ENCODE data around the gene POU2F1. TPM values are rescaled to one million over a fixed set of nuclear protein-coding genes. Genes with fewer than 3 reads are reported as not detected.

POU2F1 gene
- total RNA-seq, 1 donor from 2014 or later, result 15.3 TPM

- H3K4me3 Mint-ChIP-seq (ENCODE audit: unreplicated experiment), result no peak overlapping the region
- no peak for DNase-seq (ENCODE audit: extremely low spot score, unreplicated experiment)
- H3K9me3 Mint-ChIP-seq (ENCODE audit: unreplicated experiment), result no peaks in the 10 kb centered on the region
- H3K27me3 Mint-ChIP-seq (ENCODE audit: unreplicated experiment), result no peaks in the 10 kb centered on the region
- no peaks in the 10 kb centered on the region for H3K36me3 Mint-ChIP-seq (ENCODE audit: unreplicated experiment)
- TF ChIP-seq CTCF (IDR thresholded peaks at IDR 0.05), result no peak
- peaks cover 2% of the 10 kb centered on the region for H3K4me1 Mint-ChIP-seq (ENCODE audit: unreplicated experiment)
- H3K27ac Mint-ChIP-seq (ENCODE audit: unreplicated experiment), result no peak overlapping the region
Measured at GRCh38 chr1:167230437-167230836, 9.8 kb downstream of the POU2F1 start.

GRCh38 chr1:167231873-167232450, 11.3 kb downstream of the POU2F1 start:
- Mint-ChIP-seq H3K27me3 (ENCODE audit: unreplicated experiment) (no peaks in the 10 kb centered on the region), H3K4me3 (ENCODE audit: unreplicated experiment) (no peak overlapping the region), H3K4me1 (ENCODE audit: unreplicated experiment) (peaks cover 2% of the 10 kb centered on the region), H3K27ac (ENCODE audit: unreplicated experiment) (no peak overlapping the region), H3K36me3 (ENCODE audit: unreplicated experiment) (no peaks in the 10 kb centered on the region), H3K9me3 (ENCODE audit: unreplicated experiment) (no peaks in the 10 kb centered on the region)
- no peak for TF ChIP-seq CTCF (IDR thresholded peaks at IDR 0.05)
- DNase-seq (ENCODE audit: extremely low spot score, unreplicated experiment), result no peak

- DNase-seq (ENCODE audit: extremely low spot score, unreplicated experiment), result no peak
- Mint-ChIP-seq H3K4me3 (ENCODE audit: unreplicated experiment) (no peak overlapping the region), H3K4me1 (ENCODE audit: unreplicated experiment) (peaks cover 2% of the 10 kb centered on the region), H3K9me3 (ENCODE audit: unreplicated experiment) (no peaks in the 10 kb centered on the region), H3K27me3 (ENCODE audit: unreplicated experiment) (no peaks in the 10 kb centered on the region), H3K36me3 (ENCODE audit: unreplicated experiment) (no peaks in the 10 kb centered on the region), H3K27ac (ENCODE audit: unreplicated experiment) (no peak overlapping the region)
- no peak for TF ChIP-seq CTCF (IDR thresholded peaks at IDR 0.05)
Measured at GRCh38 chr1:167232801-167233200, 12.1 kb downstream of the POU2F1 start.

GRCh38 chr1:167233373-167233772, 12.7 kb downstream of the POU2F1 start:
- DNase-seq (ENCODE audit: extremely low spot score, unreplicated experiment), result no peak
- no peaks in the 10 kb centered on the region for H3K36me3 Mint-ChIP-seq (ENCODE audit: unreplicated experiment)
- no peak overlapping the region for H3K27ac Mint-ChIP-seq (ENCODE audit: unreplicated experiment)
- H3K4me3 Mint-ChIP-seq (ENCODE audit: unreplicated experiment), result no peak overlapping the region
- peaks cover 2% of the 10 kb centered on the region for H3K4me1 Mint-ChIP-seq (ENCODE audit: unreplicated experiment)
- TF ChIP-seq CTCF (IDR thresholded peaks at IDR 0.05), result no peak
- H3K9me3 Mint-ChIP-seq (ENCODE audit: unreplicated experiment), result no peaks in the 10 kb centered on the region
- H3K27me3 Mint-ChIP-seq (ENCODE audit: unreplicated experiment), result no peaks in the 10 kb centered on the region

- Mint-ChIP-seq H3K4me1 (ENCODE audit: unreplicated experiment) (peaks cover 2% of the 10 kb centered on the region), H3K4me3 (ENCODE audit: unreplicated experiment) (no peak overlapping the region), H3K27ac (ENCODE audit: unreplicated experiment) (no peak overlapping the region), H3K27me3 (ENCODE audit: unreplicated experiment) (no peaks in the 10 kb centered on the region), H3K36me3 (ENCODE audit: unreplicated experiment) (no peaks in the 10 kb centered on the region), H3K9me3 (ENCODE audit: unreplicated experiment) (no peaks in the 10 kb centered on the region)
- no peak for TF ChIP-seq CTCF (IDR thresholded peaks at IDR 0.05)
- DNase-seq (ENCODE audit: extremely low spot score, unreplicated experiment), result no peak
Measured at GRCh38 chr1:167237000-167237399, 16.3 kb downstream of the POU2F1 start.

Measured in osteocyte (in vitro differentiated cells).